DOHH2 (cell line): ENCODE measurements around the gene PARG.
"Not testable (repeated sequence)": the region's sequence is repeated elsewhere in the genome, so short reads cannot be mapped to it uniquely, and the experiment has no call there.

ENCODE experiments used
- H3F3A ChIP-seq: fragments of 200-600 bp; sonication (generic), shearing (Covaris generic); 2 replicates; pipeline ENCODE4 v1.6.0; 2016; ENCODE audit warnings: antibody characterized with exemption, mild to moderate bottlenecking; ENCODE audit not compliant: control insufficient read depth, insufficient read depth
- H3K27ac ChIP-seq: fragments of 200-600 bp; sonication (generic); 2 replicates; pipeline ENCODE4 v1.5.1; 2014; ENCODE audit warnings: low read depth, mild to moderate bottlenecking, low read length, moderate library complexity
- H3K27me3 ChIP-seq: fragments of 200-600 bp; sonication (generic); 2 replicates; pipeline ENCODE4 v1.6.1; 2014; ENCODE audit warnings: mild to moderate bottlenecking, low read length, mixed read lengths; ENCODE audit not compliant: control insufficient read depth
- H3K36me3 ChIP-seq: fragments of 200-600 bp; sonication (generic); 2 replicates; pipeline ENCODE4 v1.6.1; 2014; ENCODE audit warnings: mild to moderate bottlenecking, low read length, moderate library complexity, mixed read lengths; ENCODE audit not compliant: control insufficient read depth
- H3K4me1 ChIP-seq: fragments of 200-600 bp; sonication (generic); 2 replicates; pipeline ENCODE4 v1.6.1; 2014; ENCODE audit warnings: mild to moderate bottlenecking, low read length, mixed read lengths; ENCODE audit not compliant: control insufficient read depth
- H3K4me2 ChIP-seq: fragments of 200-600 bp; sonication (generic); 2 replicates; pipeline ENCODE4 v1.6.0; 2014; ENCODE audit warnings: mild to moderate bottlenecking, low read length, moderate library complexity
- H3K4me3 ChIP-seq: fragments of 200-600 bp; sonication (generic); 2 replicates; pipeline ENCODE4 v1.5.1; 2014; ENCODE audit warnings: mild to moderate bottlenecking, low read length, mixed read lengths
- H3K79me2 ChIP-seq: fragments of 200-600 bp; sonication (generic); 2 replicates; pipeline ENCODE4 v1.6.1; 2014; ENCODE audit warnings: mild to moderate bottlenecking, low read length, mixed read lengths; ENCODE audit not compliant: control insufficient read depth
- H3K9me2 ChIP-seq: fragments of 200-600 bp; sonication (generic); replicated peaks from 2 replicates; pipeline ENCODE4 v1.6.1; 2014; ENCODE audit warnings: mild to moderate bottlenecking, low read length, mixed read lengths; ENCODE audit not compliant: control insufficient read depth
- H3K9me3 ChIP-seq: fragments of 200-600 bp; sonication (generic); 2 replicates; pipeline ENCODE4 v1.6.1; 2014; ENCODE audit warnings: antibody characterized with exemption, low read length, mixed read lengths; ENCODE audit not compliant: control insufficient read depth, insufficient read depth
- H4K20me1 ChIP-seq: fragments of 200-600 bp; sonication (generic); 2 replicates; pipeline ENCODE4 v1.6.0; 2014; ENCODE audit warnings: low read depth, mild to moderate bottlenecking, antibody characterized with exemption, low read length, moderate library complexity; ENCODE audit not compliant: control insufficient read depth, insufficient read depth
- CTCF ChIP-seq: fragments of 200-600 bp; sonication (generic); IDR thresholded peaks from one replicate; pipeline ENCODE4 v1.5.1; 2014; ENCODE audit warnings: antibody characterized with exemption, mild to moderate bottlenecking, low read depth, low read length; ENCODE audit not compliant: poor library complexity, severe bottlenecking

PARG gene

GRCh38 chr10:49941447-49942338 lies at the start of gene PARG, which contains the start of gene TIMM23B:
PARG (minus strand) TSS chr10:49942027; CDS start chr10:49941725, 302 bp downstream.
TIMM23B (plus strand) TSS chr10:49942053; CDS start chr10:49942195, 142 bp downstream.
- not testable (repeated sequence) for H3K27me3 ChIP-seq, H3K9me3 ChIP-seq, H4K20me1 ChIP-seq, H3K9me2 ChIP-seq, H3F3A ChIP-seq
- Histone ChIP-seq H3K4me3 (peak within 1 kb of the TSS; percentile 86), H3K4me1 (peaks cover 21% of the 10 kb centered on the region), H3K4me2 (peak within 1 kb of the TSS; percentile 71), H3K27ac (peak within 1 kb of the TSS; percentile 49), H3K36me3 (peaks cover 14% of the 10 kb centered on the region), H3K79me2 (peaks cover 81% of the 10 kb centered on the region)
- peak; percentile 37 for TF ChIP-seq CTCF

- H3K4me2 ChIP-seq, H3K27ac ChIP-seq, H3K27me3 ChIP-seq, H3K79me2 ChIP-seq, H3K36me3 ChIP-seq, H3K4me1 ChIP-seq, H3F3A ChIP-seq, H3K4me3 ChIP-seq, H3K9me3 ChIP-seq, H3K9me2 ChIP-seq, H4K20me1 ChIP-seq: not testable (repeated sequence)
These were observed 46.5 kb upstream of the PARG start, which contains the start of gene AGAP6 for GRCh38 chr10:49988376-49988775. AGAP6 (plus strand) TSS chr10:49988406; CDS start chr10:49988716, 310 bp downstream.

GRCh38 chr10:49987207-49987606 lies 45.4 kb upstream of the PARG start:
- H3K4me1 ChIP-seq, H3K36me3 ChIP-seq, H3K4me3 ChIP-seq, H3K9me2 ChIP-seq, H3K9me3 ChIP-seq, H3K27me3 ChIP-seq, H3K27ac ChIP-seq, H3K79me2 ChIP-seq, H3F3A ChIP-seq, H4K20me1 ChIP-seq, H3K4me2 ChIP-seq: not testable (repeated sequence)

GRCh38 chr10:49977756-49978155 lies 35.9 kb upstream of the PARG start:
- H3K4me2 ChIP-seq, H3K9me2 ChIP-seq, H3K36me3 ChIP-seq, H3K27me3 ChIP-seq, H3K27ac ChIP-seq, H3F3A ChIP-seq, H3K79me2 ChIP-seq, H4K20me1 ChIP-seq, H3K9me3 ChIP-seq, H3K4me1 ChIP-seq, H3K4me3 ChIP-seq: not testable (repeated sequence)

GRCh38 chr10:49972094-49972493 lies 30.3 kb upstream of the PARG start:
- not testable (repeated sequence) for H3K27me3 ChIP-seq, H3K36me3 ChIP-seq, H3K4me1 ChIP-seq, H3F3A ChIP-seq, H3K9me3 ChIP-seq, H3K79me2 ChIP-seq, H3K27ac ChIP-seq, H3K4me2 ChIP-seq, H3K4me3 ChIP-seq, H4K20me1 ChIP-seq, H3K9me2 ChIP-seq

GRCh38 chr10:49971466-49971865 lies 29.6 kb upstream of the PARG start:
- not testable (repeated sequence) for H4K20me1 ChIP-seq, H3K9me3 ChIP-seq, H3K4me3 ChIP-seq, H3F3A ChIP-seq, H3K9me2 ChIP-seq, H3K4me2 ChIP-seq, H3K4me1 ChIP-seq, H3K79me2 ChIP-seq, H3K27ac ChIP-seq, H3K27me3 ChIP-seq, H3K36me3 ChIP-seq

- not testable (repeated sequence) for H3F3A ChIP-seq, H3K27me3 ChIP-seq
These were observed 28.6 kb upstream of the PARG start for GRCh38 chr10:49970331-49970857.

More at GRCh38 chr10:49970331-49970857, 28.6 kb upstream of the PARG start:
- not testable (repeated sequence) for H3K4me1 ChIP-seq, H3K4me2 ChIP-seq, H3K79me2 ChIP-seq, H3K27ac ChIP-seq, H3K36me3 ChIP-seq, H3K9me2 ChIP-seq, H4K20me1 ChIP-seq, H3K9me3 ChIP-seq, H3K4me3 ChIP-seq
